Measurements from ENCODE around the gene SYNE3.
A peak's percentile ranks its signal among the peaks of the same experiment; 100 is the strongest.

Gene SYNE3

DNA sequence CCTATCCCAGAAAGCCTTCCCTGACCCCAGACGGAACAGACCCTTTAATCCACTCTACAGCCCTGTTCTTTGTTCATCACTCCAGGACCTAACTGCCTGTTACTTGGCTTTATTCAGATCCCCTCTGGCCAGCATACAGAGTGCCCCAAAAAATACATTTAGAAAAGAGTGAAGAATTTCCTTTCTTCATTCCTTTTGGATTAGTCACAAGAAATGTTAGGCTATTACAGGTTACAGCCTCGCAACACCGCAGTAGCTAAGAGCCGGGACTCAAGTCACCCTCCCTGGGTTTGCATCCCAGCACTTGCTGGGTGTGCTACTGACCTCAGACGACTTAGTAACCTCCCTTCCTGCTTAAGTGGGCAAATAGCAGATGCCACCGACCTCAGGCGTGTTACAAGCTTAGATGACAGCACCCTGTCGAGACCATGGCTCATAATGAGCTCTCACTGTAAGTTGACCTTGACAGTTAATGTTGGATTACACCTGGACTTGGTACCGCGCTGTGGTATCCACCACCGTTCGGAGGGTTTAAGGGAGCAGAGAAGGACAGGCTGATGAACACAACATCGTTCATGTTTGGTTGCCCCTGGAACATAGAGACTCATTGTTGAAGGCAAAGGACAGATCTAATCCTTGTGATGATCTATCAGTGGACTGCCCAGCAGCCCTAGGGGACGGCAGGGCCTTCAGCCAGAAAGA is 31.3 kb upstream of the SYNE3 start:
- no peaks in the 10 kb centered on the region for H3K9me3 ChIP-seq (ENCODE audit: control insufficient read depth, insufficient read depth, low read length)
- H3K4me1 ChIP-seq (ENCODE audit: insufficient read depth, low read length) = peaks cover 6% of the 10 kb centered on the region; the same call in 1 of the 2 replicates
- H3K36me3 ChIP-seq (ENCODE audit: insufficient read depth, low read length) = no peaks in the 10 kb centered on the region
- no peak overlapping the region for H3K9ac ChIP-seq (ENCODE audit: low read depth, low read length)

DNA sequence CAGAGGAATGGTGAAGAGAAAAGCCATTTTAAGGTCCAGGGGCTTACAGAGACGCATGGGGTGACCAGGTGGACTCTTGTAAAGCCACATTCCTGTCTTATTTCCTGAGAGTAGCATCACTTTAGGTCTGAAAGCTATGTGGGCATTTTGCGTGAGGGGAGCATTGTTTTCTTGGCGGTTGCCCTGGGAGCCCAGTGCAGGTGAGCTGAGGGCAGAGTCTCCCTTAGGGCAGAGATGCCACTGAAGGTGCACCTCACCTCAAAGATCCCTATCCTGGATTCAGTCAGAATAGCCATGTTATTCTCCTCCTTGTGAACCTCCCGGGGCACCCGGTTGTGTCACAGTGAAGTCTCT is 30.8 kb upstream of the SYNE3 start:
- Histone ChIP-seq H3K9me3 (ENCODE audit: control insufficient read depth, insufficient read depth, low read length) (no peaks in the 10 kb centered on the region), H3K9ac (ENCODE audit: low read depth, low read length) (no peak overlapping the region), H3K4me1 (ENCODE audit: insufficient read depth, low read length) (peaks cover 6% of the 10 kb centered on the region; the same call in 1 of the 2 replicates), H3K36me3 (ENCODE audit: insufficient read depth, low read length) (no peaks in the 10 kb centered on the region)

DNA sequence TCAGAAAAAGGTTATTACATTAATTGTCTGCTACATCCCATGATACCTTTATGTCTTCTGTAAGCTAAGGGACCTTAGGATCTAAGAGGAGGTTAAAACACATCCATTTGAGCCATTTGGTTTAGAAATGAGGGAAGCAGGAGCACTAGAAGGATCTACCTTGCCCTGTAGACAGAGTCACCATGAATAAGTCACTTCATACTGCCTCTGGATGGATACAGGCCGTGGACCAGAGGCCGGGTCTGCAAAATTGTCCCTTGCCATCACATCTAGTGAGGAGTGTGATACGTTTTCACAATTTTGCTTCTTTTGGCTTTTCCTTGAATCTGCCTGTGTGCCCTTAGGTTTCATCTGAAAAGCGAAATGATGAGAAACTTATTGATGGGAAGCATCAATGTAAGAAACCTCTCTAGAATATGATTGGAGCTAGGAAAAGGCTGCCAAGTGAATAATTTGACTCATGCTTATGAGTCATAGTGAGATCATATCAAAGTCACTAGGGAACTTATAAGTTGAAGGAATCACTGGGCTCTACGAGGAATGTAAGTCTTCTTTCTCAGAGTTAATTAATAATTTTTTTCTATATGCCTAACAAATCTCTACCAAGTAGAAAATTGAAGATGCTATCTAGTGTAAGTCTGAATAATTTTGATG is 29.2 kb upstream of the SYNE3 start:
- H3K9me3 ChIP-seq (ENCODE audit: control insufficient read depth, insufficient read depth, low read length) = no peaks in the 10 kb centered on the region

DNA sequence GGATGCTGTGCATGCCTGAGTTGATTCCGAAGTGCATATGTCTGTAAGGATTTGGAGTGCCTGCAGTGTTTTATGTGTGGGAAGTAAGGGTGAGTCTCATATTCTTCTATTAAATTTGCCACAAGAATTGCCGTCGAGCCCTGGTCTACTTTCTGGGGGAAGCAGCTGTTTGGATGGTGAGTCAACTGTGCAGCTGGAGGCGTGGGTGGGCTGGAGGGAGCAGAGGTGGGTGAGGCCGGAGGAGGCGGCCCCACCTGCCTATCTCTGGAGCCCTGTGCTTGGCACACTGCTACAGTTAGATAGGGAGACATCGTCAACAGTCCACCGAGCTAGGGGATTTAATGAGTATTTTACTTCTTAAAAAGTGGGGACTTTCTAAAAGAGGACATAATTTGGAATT is 28.1 kb upstream of the SYNE3 start:
- Histone ChIP-seq H3K4me1 (ENCODE audit: insufficient read depth, low read length) (peaks cover 6% of the 10 kb centered on the region; the same call in 1 of the 2 replicates), H3K9me3 (ENCODE audit: control insufficient read depth, insufficient read depth, low read length) (no peaks in the 10 kb centered on the region), H3K36me3 (ENCODE audit: insufficient read depth, low read length) (no peaks in the 10 kb centered on the region), H3K9ac (ENCODE audit: low read depth, low read length) (no peak overlapping the region)

More for the DNA sequence above, 29.2 kb upstream of the SYNE3 start:
- peaks cover 6% of the 10 kb centered on the region; the same call in 1 of the 2 replicates for H3K4me1 ChIP-seq (ENCODE audit: insufficient read depth, low read length)
- H3K36me3 ChIP-seq (ENCODE audit: insufficient read depth, low read length) = no peaks in the 10 kb centered on the region
- no peak overlapping the region for H3K9ac ChIP-seq (ENCODE audit: low read depth, low read length)

DNA sequence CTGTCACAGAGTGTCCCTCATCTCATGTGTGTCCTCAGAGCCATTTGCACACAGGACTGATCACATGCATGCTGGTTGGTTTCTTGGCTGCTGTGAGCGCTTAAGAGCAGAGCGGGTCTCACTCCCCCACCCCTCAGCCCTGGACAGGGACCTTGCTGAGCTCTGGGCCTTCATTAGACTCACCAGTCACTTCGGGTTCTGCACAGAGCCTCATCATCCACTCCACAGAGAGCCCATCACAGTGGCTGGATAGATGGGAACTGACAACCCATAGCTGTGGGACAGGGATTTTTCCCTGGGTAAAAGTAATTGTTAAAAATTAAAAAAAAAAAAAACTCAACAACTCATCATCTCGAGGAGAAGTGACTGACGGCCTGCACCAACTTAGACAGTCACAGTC is 26.6 kb upstream of the SYNE3 start:
- H3K9me3 ChIP-seq (ENCODE audit: control insufficient read depth, insufficient read depth, low read length) = no peaks in the 10 kb centered on the region
- H3K4me1 ChIP-seq (ENCODE audit: insufficient read depth, low read length) = peaks cover 6% of the 10 kb centered on the region; the same call in 1 of the 2 replicates
- no peaks in the 10 kb centered on the region for H3K36me3 ChIP-seq (ENCODE audit: insufficient read depth, low read length)
- H3K9ac ChIP-seq (ENCODE audit: low read depth, low read length) = no peak overlapping the region

DNA sequence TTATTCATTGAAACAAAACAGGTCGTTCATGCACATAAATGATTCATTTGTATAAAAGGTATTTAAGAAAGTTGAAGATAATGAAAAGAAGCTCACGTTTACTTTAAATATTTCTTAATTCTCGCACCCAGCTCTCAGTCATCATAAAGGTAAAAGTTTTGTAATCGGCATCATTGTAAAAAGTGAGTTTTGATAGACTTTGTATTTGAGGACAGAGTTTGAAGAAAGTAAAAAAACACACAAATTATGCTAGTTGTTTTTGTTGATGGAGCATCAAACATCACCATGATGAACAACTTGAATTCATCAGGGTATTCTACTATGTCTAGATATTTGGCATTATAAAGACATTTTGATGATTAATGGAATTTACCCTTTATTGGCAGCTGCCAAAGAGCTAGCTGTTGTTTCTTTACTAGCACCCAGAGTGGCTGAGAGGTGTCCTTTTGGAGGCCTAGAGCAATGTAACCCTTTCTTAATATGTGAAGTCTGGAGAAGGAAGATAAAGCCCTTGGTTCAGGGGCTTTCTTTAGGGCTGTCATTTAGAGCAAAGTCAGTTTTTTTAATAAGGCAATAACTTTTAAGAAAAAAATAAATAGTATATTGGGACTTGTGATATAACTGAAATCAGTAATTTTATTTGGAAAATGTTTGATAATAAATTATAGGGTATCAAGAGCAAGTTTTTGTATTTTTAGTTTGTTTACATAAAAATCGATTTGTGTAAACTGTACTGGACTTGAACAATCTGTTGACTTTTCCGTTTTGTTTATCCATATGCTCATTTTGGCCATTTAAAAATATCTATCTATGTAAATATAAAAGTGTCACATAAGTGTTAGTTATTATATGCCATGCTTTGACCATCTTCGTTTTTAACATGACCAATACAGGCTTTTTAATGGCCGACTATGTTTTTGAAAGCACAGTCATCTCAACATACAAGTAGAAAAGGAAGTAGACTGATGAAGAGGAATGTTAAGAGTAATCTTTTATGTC is 25.8 kb upstream of the SYNE3 start:
- no peaks in the 10 kb centered on the region for H3K9me3 ChIP-seq (ENCODE audit: control insufficient read depth, insufficient read depth, low read length)
- H3K36me3 ChIP-seq (ENCODE audit: insufficient read depth, low read length) = no peaks in the 10 kb centered on the region
- H3K9ac ChIP-seq (ENCODE audit: low read depth, low read length) = no peak overlapping the region
- H3K4me1 ChIP-seq (ENCODE audit: insufficient read depth, low read length) = peaks cover under 1% of the 10 kb centered on the region; the same call in 1 of the 2 replicates

DNA sequence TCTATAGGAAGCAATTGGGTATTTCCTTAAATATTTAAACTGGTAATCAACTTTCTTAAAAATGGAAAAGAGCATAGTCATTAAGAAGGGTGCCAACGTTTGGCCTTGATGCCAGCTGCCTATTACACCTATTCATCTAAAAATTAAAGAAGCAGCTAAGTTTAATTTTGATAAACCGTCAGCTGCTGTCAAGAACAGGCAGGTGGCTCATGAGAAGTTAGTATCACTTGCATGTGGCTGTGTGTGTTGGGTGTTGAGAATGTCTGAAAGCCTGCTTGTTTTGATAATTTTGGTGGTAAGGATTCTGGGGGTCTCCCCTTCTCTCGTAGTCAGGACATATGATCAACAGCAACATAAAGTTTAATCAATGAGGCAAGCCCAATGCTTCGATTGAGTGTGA is 24.9 kb upstream of the SYNE3 start:
- Histone ChIP-seq H3K4me1 (ENCODE audit: insufficient read depth, low read length) (peaks cover 6% of the 10 kb centered on the region; the same call in 1 of the 2 replicates), H3K9me3 (ENCODE audit: control insufficient read depth, insufficient read depth, low read length) (no peaks in the 10 kb centered on the region), H3K9ac (ENCODE audit: low read depth, low read length) (no peak overlapping the region), H3K36me3 (ENCODE audit: insufficient read depth, low read length) (no peaks in the 10 kb centered on the region)

DNA sequence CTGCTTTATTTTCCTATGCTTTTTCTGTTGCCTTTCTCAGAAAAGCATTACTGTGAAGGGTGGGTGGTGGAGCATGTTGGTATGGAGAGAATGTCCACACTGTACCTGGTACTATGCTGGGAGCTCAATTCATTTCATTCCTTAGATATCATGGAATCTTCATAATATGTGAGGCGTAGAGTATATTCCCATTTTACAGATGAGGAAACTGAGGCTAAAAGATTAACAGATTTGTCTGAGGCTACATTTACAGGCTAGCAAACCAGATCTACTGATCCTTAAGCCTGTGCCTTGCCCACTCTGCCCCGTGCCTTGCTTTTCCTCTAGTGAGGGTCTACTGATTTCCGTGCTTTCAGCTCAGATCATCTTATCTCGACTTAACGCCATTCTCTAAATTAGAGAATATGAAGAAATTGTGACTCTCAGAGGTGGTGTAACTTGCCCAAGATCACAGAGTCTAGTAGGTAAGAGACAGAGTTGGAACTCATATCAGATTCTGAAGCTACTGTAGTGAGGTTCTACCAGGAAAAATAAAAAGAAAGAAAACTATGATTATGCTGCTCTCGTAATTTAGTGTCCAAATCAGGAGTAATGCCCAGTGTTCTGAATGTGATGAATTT is 23.9 kb upstream of the SYNE3 start:
- no peak overlapping the region for H3K9ac ChIP-seq (ENCODE audit: low read depth, low read length)
- H3K9me3 ChIP-seq (ENCODE audit: control insufficient read depth, insufficient read depth, low read length) = no peaks in the 10 kb centered on the region
- H3K36me3 ChIP-seq (ENCODE audit: insufficient read depth, low read length) = no peaks in the 10 kb centered on the region
- H3K4me1 ChIP-seq (ENCODE audit: insufficient read depth, low read length) = peaks cover 10% of the 10 kb centered on the region; the same call in 1 of the 2 replicates

DNA sequence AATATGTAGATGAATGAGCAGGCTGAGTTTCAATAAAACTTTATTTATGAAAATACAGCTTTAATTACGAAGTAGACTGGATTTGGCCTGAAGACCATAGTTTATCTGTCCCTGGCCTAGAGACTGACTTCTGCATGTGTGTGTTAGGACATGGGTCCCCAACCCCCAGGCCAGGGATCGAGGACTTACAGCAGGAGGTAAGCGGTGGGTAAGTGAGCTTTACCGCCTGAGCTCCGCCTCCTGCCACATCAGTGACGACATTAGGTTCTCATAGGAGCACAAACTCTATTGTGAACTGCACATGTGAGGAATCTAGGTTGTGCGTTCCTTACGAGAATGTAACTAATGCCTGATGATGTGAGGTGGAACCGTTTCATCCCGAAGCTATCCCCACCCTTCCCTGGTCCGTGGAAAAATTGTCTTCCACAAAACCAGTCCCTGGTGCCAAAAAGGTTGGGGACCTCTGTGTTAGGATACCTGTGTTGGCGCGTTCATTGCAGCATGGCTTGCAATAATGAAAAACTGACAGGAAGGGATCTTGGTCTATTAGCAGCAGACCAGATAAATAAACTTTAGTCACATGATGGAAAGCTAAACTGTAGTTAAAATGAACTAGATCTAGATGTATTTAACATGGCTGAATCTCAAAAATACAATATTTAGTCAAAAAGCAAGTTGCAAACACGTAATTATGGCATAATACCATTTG is 22.5 kb upstream of the SYNE3 start:
- Histone ChIP-seq H3K4me1 (ENCODE audit: insufficient read depth, low read length) (peaks cover 10% of the 10 kb centered on the region; the same call in 1 of the 2 replicates), H3K9ac (ENCODE audit: low read depth, low read length) (no peak overlapping the region), H3K36me3 (ENCODE audit: insufficient read depth, low read length) (no peaks in the 10 kb centered on the region), H3K9me3 (ENCODE audit: control insufficient read depth, insufficient read depth, low read length) (no peaks in the 10 kb centered on the region)

DNA sequence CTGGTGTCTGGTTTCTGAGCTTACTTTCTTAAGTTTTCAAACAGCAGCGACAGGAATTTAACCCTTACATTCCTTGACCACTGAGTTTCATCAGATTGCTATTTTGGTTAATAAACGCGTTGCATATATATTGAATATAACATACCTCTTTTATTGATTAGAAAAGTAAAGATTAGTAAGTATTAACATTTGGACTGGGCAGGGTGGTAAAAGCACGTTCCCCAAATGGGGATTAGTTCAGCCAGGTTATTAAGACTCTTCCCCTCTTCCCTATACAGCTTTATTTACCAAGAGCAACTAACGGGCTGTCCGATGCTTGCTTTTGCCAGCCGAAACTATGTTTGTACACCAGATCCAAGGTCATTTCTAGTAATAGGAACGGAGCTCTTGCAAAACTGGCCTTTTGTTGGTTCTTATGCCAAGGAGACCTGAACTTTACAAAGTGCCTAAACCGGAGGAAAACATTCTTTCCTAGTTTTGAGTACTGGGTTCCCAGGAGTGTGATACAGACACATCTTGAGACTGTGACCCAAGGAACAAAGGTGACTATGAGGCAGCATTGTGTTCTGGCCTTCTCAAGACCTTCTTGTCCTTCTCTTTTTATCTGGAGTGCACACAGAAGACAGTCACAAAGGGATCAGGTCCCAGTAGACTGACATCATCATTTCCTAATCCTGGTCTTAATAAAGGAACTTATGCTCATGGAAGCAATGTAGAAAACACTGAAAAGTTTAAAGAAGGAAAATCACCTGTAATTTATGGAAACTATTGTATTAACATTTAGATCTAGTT is 21.0 kb upstream of the SYNE3 start:
- peaks cover 16% of the 10 kb centered on the region for H3K4me1 ChIP-seq (ENCODE audit: insufficient read depth, low read length)
- H3K9me3 ChIP-seq (ENCODE audit: control insufficient read depth, insufficient read depth, low read length) = no peaks in the 10 kb centered on the region
- no peaks in the 10 kb centered on the region; the same call in 1 of the 2 replicates for H3K36me3 ChIP-seq (ENCODE audit: insufficient read depth, low read length)
- H3K9ac ChIP-seq (ENCODE audit: low read depth, low read length) = no peak overlapping the region

DNA sequence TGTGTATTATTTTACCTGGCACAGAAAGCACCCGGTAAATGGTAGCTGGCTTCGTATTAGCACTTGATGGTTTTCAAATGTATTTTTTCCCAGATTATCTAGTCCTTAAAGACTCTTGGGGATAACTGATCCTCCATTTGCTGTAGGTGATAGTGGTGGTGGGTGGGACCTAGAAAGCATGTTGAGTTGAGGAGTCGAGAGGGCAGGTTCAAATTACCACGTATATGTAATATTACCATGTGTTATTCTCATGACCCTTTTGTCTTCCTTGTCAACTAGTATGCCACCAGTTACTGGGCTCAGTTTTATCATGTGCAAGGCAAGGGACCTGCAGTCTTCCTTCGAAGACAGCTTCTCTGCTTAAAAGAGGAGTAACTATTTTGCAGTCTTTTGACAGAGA is 20.2 kb upstream of the SYNE3 start:
- Histone ChIP-seq H3K4me1 (ENCODE audit: insufficient read depth, low read length) (peaks cover 20% of the 10 kb centered on the region), H3K36me3 (ENCODE audit: insufficient read depth, low read length) (peaks cover 3% of the 10 kb centered on the region), H3K9ac (ENCODE audit: low read depth, low read length) (no peak overlapping the region), H3K9me3 (ENCODE audit: control insufficient read depth, insufficient read depth, low read length) (no peaks in the 10 kb centered on the region)

DNA sequence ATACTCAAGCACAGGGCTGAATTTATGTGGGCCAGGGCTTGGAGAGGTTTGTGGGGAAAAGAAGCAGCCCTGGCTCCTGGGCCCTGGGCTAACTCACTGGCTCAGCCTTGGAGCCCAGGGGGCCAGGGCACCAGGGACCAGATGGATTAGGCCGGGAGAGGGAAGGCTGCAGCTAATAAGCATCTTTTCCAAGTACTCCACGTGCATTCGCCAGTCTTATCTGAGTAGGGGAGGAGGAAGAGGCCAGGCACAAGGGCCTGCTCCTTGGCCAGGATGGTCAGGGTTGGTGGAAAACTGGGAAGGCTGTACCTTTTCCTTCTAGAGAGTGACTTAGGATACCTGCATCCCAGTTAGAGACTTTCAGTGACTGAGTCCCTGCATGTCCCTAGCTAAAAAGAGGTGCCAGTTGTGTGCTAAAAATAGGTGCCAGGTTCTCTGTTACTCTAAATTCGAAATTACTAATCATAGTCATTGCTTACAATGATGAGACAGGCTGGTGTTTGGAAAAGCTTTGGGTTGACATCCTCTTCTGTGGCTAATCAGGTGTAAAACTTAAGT is 19.7 kb upstream of the SYNE3 start:
- peaks cover 5% of the 10 kb centered on the region for H3K36me3 ChIP-seq (ENCODE audit: insufficient read depth, low read length)
- H3K9me3 ChIP-seq (ENCODE audit: control insufficient read depth, insufficient read depth, low read length) = no peaks in the 10 kb centered on the region
- peaks cover 20% of the 10 kb centered on the region for H3K4me1 ChIP-seq (ENCODE audit: insufficient read depth, low read length)
- H3K9ac ChIP-seq (ENCODE audit: low read depth, low read length) = peak overlapping the region; percentile 89; the same call in 1 of the 2 replicates
